ENCODE results near the gene ARHGAP24. TPM values are rescaled to one million over a fixed set of nuclear protein-coding genes. Genes with fewer than 3 reads are reported as not detected.

ARHGAP24 gene
- total and polyA plus RNA-seq, 10 of the 15 experiments (the other 5 are each of a cell fraction or from before 2014, with no cell fraction given) = 0.10 to 4.2 (median 0.52) TPM

DNA sequence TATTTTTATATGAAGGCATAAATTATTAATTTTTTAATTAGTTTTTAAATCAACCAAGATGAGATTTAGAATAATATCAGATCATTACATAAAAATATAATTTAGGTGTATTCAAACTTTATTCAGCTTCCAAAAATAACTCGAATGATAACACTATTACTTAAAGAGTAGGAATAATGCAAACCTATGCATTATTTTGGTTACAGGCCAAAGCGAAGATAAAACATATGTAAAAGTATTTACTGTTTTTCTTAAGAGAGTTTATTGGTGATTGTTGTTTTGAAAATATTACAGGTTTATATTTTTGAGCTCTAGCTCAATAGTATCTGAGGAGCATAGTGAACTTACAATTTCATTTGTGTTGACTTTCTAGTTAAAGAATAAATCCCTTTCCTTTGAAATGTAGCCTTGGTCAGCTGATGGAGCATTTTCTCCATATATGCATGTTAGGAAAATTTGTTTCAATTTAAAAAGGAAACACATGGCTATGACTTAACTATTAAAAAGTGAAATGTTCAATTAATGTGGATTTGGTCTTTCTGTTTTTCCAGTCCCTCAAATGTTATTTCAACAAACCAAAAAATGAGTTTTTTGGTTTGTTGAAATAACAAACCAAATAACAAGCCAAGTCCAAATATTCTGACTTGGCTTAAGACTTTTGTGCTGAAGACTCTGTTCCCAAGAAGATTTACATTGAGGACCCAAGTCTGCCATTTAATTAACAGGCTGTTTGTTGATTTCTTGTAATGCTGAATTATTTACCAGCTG, 346.9 kb downstream of the ARHGAP24 start:
- SMC1A ChIA-PET (ENCODE audit: uncharacterized antibody, unreplicated experiment) = no interaction called here
- in situ Hi-C loops (cut with MboI) = no loop called here
- WGBS (ENCODE audit: insufficient coverage, insufficient replicate concordance, low lambda C conversion rate, missing lambda C conversion rate) = 27% methylated on average over 2 of the region's 2 CpGs
- CTCF ChIA-PET = interaction anchor here (1.0 kb wide), 1 partner anchor 22 kb away, joined by 4 read pairs; no protein-coding TSS in a partner anchor
- no peak overlapping the region for H2AFZ ChIP-seq (ENCODE audit: control insufficient read depth, low read depth, low read length)
- H3K4me1 ChIP-seq (ENCODE audit: control insufficient read depth, insufficient read depth, low read length) = no peaks in the 10 kb centered on the region
- BruUV-seq (replicated peaks) = no TSS peak
- intact Hi-C loops (cut with micrococcal nuclease; ENCODE audit: unreplicated experiment) = loop anchor here (1.0 kb wide), 1 partner anchor 21 kb away; no protein-coding TSS in a partner anchor
- TF ChIP-seq MYB (IDR thresholded peaks at IDR 0.05; ENCODE audit: borderline replicate concordance, low read depth, low read length) (no peak), HCFC1 (IDR thresholded peaks at IDR 0.05; ENCODE audit: low read length) (no peak), KDM1A (IDR thresholded peaks at IDR 0.05; ENCODE audit: borderline replicate concordance) (no peak), BCL11A (IDR thresholded peaks at IDR 0.05; ENCODE audit: low read depth, low read length) (no peak), FOXM1 (IDR thresholded peaks at IDR 0.05; ENCODE audit: low read depth, low read length) (no peak), POLR2A (IDR thresholded peaks at IDR 0.05; ENCODE audit: low read depth, low read length) (no peak), SMARCA5 (IDR thresholded peaks at IDR 0.05) (no peak), DPF2 (IDR thresholded peaks at IDR 0.05) (no peak), NR2C1 (IDR thresholded peaks at IDR 0.05) (no peak), KAT2A (conservative IDR thresholded peaks at IDR 0.05; ENCODE audit: control insufficient read depth, low read depth, low read length) (no peak), ATF7 (IDR thresholded peaks at IDR 0.05; ENCODE audit: low read depth) (no peak)
- TF ChIP-seq, protein P1, sequence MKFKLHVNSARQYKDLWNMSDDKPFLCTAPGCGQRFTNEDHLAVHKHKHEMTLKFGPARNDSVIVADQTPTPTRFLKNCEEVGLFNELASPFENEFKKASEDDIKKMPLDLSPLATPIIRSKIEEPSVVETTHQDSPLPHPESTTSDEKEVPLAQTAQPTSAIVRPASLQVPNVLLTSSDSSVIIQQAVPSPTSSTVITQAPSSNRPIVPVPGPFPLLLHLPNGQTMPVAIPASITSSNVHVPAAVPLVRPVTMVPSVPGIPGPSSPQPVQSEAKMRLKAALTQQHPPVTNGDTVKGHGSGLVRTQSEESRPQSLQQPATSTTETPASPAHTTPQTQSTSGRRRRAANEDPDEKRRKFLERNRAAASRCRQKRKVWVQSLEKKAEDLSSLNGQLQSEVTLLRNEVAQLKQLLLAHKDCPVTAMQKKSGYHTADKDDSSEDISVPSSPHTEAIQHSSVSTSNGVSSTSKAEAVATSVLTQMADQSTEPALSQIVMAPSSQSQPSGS (IDR thresholded peaks at IDR 0.05; ENCODE audit: low read length) = no peak
- TF ChIP-seq, protein P2, sequence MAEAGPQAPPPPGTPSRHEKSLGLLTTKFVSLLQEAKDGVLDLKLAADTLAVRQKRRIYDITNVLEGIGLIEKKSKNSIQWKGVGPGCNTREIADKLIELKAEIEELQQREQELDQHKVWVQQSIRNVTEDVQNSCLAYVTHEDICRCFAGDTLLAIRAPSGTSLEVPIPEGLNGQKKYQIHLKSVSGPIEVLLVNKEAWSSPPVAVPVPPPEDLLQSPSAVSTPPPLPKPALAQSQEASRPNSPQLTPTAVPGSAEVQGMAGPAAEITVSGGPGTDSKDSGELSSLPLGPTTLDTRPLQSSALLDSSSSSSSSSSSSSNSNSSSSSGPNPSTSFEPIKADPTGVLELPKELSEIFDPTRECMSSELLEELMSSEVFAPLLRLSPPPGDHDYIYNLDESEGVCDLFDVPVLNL (IDR thresholded peaks at IDR 0.05; ENCODE audit: low read depth, low read length) = no peak
- TF ChIP-seq, protein P3, sequence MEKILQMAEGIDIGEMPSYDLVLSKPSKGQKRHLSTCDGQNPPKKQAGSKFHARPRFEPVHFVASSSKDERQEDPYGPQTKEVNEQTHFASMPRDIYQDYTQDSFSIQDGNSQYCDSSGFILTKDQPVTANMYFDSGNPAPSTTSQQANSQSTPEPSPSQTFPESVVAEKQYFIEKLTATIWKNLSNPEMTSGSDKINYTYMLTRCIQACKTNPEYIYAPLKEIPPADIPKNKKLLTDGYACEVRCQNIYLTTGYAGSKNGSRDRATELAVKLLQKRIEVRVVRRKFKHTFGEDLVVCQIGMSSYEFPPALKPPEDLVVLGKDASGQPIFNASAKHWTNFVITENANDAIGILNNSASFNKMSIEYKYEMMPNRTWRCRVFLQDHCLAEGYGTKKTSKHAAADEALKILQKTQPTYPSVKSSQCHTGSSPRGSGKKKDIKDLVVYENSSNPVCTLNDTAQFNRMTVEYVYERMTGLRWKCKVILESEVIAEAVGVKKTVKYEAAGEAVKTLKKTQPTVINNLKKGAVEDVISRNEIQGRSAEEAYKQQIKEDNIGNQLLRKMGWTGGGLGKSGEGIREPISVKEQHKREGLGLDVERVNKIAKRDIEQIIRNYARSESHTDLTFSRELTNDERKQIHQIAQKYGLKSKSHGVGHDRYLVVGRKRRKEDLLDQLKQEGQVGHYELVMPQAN (conservative IDR thresholded peaks at IDR 0.05) = no peak
- H3K27me3 ChIP-seq (replicated peaks in 1 of 2; ENCODE audit: control insufficient read depth in 2 of 2, insufficient read depth in 2 of 2, low read length in 1 of 2) = no peaks in the 10 kb centered on the region
- POLR2A ChIA-PET = no interaction called here
- H3K79me2 ChIP-seq (ENCODE audit: control insufficient read depth, insufficient read depth, low read length) = no peaks in the 10 kb centered on the region
- H3K36me3 ChIP-seq (ENCODE audit: control insufficient read depth in 2 of 2, insufficient read depth in 2 of 2, low read length in 1 of 2) = no peaks in the 10 kb centered on the region
- H3K9me3 ChIP-seq (replicated peaks; ENCODE audit: control insufficient read depth, insufficient read depth, low read length) = no peaks in the 10 kb centered on the region
- RAD21 ChIA-PET (ENCODE audit: unreplicated experiment) = no interaction called here
- H3K27ac ChIP-seq (ENCODE audit: control insufficient read depth, insufficient read depth) = no peak overlapping the region
- DNase-seq (ENCODE audit: low read depth, low spot score) (no peak), ATAC-seq (no peak), FAIRE-seq (no peak)
- H3K4me3 ChIP-seq = no peak overlapping the region
- no peak overlapping the region for H3K9ac ChIP-seq (ENCODE audit: control insufficient read depth, insufficient read depth, low read length)
- H3K4me2 ChIP-seq (ENCODE audit: control insufficient read depth, insufficient read depth) = no peak overlapping the region
- no peaks in the 10 kb centered on the region for H4K20me1 ChIP-seq (ENCODE audit: control insufficient read depth, insufficient read depth)
